DMS114 treated with DMSO at 0.1 percent for 48 hours (cell line): ENCODE measurements around the gene ACBD7.
A peak's percentile ranks its signal among the peaks of the same experiment; 100 is the strongest.

Source experiments
- DNase-seq: peaks from one replicate; lab custom pipeline; 2025; ENCODE audit not compliant: unreplicated experiment; lab: John Stamatoyannopoulos, UW

ACBD7 gene

GRCh38 chr10:15092855-15093408 is 4.4 kb upstream of the ACBD7 start:
- no peak for DNase-seq

GRCh38 chr10:15091418-15091817 is 2.8 kb upstream of the ACBD7 start:
- DNase-seq, result no peak

GRCh38 chr10:15084502-15084922 is 4.1 kb downstream of the ACBD7 start:
- peak; percentile 82 for DNase-seq

- DNase-seq, result no peak
Observed at GRCh38 chr10:15083674-15084501, 4.7 kb downstream of the ACBD7 start.

GRCh38 chr10:15075421-15075820 is 13.2 kb downstream of the ACBD7 start:
- no peak for DNase-seq

GRCh38 chr10:15072358-15072757 is 16.2 kb downstream of the ACBD7 start:
- DNase-seq, result no peak

- no peak for DNase-seq
Observed at GRCh38 chr10:15069230-15069629, 19.3 kb downstream of the ACBD7 start.

GRCh38 chr10:15068802-15069201 is 19.8 kb downstream of the ACBD7 start:
- no peak for DNase-seq

GRCh38 chr10:15067154-15067553 is 21.4 kb downstream of the ACBD7 start:
- no peak for DNase-seq

GRCh38 chr10:15060638-15061037 is 27.9 kb downstream of the ACBD7 start:
- DNase-seq, result no peak

- no peak for DNase-seq
Observed at GRCh38 chr10:15059914-15060313, 28.7 kb downstream of the ACBD7 start.

- DNase-seq, result no peak
Observed at GRCh38 chr10:15058689-15059088, 29.9 kb downstream of the ACBD7 start.

- no peak for DNase-seq
Observed at GRCh38 chr10:15053061-15053460, 35.5 kb downstream of the ACBD7 start.

GRCh38 chr10:15052121-15052520 is 36.5 kb downstream of the ACBD7 start:
- no peak for DNase-seq

- no peak for DNase-seq
Observed at GRCh38 chr10:15049533-15049932, 39.0 kb downstream of the ACBD7 start.

GRCh38 chr10:15046626-15047025 is 42.0 kb downstream of the ACBD7 start:
- no peak for DNase-seq

GRCh38 chr10:15045380-15045779 is 43.2 kb downstream of the ACBD7 start:
- no peak for DNase-seq

- no peak for DNase-seq
Observed at GRCh38 chr10:15043674-15044073, 44.9 kb downstream of the ACBD7 start, which contains the start of gene OLAH. TSS of gene OLAH (plus strand) at chr10:15043943. CDS start at chr10:15047289, 3,346 bp downstream.

- no peak for DNase-seq
Observed at GRCh38 chr10:15038416-15038815, 50.2 kb downstream of the ACBD7 start.

- DNase-seq, result no peak
Observed at GRCh38 chr10:15037691-15038090, 50.9 kb downstream of the ACBD7 start.

- DNase-seq, result no peak
Observed at GRCh38 chr10:15035385-15036301, 52.9 kb downstream of the ACBD7 start.

GRCh38 chr10:15027741-15028140 is 60.8 kb downstream of the ACBD7 start:
- DNase-seq, result no peak
